A204.1 (cell line): Measurements from ENCODE around the gene DARS1.
"Not testable (repeated sequence)": the region's sequence is repeated elsewhere in the genome, so short reads cannot be mapped to it uniquely, and the experiment has no call there.

Source experiments
- FAIRE-seq: peaks from 2 replicates; lab custom pipeline; 2012; peaks lifted over from hg19 to GRCh38; lab: Jason Lieb, UNC

DARS1 gene

DNA sequence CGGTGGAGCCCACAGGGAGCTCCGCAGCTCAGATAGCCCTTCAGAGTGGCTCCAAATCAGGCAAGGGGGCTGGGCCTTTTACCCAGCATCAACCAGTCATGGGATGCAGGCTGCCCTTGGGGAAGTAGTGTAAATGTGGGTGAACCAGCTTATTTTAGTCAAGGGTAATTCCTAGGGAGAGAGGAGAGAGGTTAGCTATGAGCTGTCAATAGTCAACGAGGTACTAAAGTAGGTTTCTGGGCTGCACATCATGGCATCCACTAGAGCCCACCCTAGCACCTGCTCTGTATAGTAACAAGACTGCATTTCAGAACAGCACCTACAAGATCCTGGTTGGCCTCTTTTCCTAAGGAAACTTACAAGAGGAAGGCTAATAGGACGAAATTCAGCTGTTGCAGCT is 99.7 kb downstream of the DARS1 start:
- no peak for FAIRE-seq

DNA sequence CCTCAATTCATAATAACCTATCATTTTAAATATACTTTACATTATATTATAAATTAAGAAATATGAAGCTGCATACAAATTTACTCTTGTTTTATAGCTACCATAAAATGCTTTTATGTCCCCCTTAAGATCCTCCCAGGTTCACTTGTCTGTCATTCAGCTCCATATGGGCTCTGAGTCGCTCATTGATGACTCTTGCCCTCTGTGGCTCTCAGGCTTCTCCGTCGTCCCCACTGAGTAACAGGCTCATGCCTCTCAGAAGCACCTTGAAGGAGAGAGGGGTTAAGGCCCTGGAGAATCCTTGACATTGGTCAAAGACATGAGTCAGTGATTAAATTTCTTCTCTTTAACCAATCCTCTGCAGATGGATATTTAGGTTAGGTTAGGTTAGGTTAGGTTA is 103.0 kb downstream of the DARS1 start:
- FAIRE-seq, result no peak

DNA sequence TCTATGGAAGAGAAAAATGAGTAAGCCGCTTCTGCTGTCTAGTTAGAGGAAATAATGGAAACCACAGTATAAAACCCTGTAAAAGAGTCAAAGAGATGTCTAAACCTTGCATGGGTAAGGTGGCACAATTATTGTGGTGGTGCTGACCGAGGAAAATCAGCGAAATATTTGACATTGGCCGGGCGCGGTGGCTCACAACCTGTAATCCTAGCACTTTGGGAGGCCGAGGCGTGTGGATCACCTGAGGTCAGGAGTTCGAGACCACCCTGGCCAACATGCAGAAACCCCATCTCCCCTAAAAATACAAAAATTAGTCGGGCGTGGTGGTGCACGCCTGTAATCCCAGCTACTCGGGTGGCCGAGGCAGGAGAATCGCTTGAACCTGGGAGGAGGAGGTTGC is 108.7 kb downstream of the DARS1 start:
- FAIRE-seq, result not testable (repeated sequence)

DNA sequence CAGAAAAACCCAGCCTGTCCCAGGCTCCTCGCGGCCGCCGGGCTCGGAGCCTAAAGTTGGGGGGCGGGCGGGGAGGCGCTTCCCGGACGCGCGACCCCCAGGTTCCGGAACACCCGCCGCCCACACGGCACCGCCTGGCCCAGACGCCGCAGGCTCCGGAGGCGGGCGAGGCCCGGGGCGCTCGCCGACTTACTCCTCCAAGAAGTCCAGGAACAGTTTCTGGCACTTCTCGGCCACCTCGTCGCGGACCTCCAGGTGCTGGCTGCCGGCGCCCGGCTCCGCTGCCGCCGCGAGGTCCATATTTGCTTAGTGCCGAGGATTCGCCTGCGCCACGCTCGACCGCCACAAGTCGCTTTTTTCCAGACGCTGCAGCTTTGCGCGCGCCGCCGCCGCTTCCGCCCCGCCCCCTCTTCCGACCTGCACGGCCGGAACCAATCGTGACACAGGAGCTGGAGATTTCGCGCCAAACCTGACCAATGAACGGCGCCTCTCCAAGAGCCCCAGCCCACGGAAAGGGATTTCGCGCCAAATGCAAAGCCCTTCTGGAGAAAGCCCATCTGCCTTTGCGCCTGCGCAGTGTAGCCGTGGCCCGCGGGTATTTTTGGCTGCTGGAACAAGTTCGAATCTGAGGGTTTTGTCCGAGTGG is 109.2 kb downstream of the DARS1 start, which contains the start of gene MCM6:
TSS of gene MCM6 (minus strand) at position 378 of the 646 bp plus-strand sequence. CDS start at position 300, 78 bp downstream.
- peak; percentile 99 for FAIRE-seq

DNA sequence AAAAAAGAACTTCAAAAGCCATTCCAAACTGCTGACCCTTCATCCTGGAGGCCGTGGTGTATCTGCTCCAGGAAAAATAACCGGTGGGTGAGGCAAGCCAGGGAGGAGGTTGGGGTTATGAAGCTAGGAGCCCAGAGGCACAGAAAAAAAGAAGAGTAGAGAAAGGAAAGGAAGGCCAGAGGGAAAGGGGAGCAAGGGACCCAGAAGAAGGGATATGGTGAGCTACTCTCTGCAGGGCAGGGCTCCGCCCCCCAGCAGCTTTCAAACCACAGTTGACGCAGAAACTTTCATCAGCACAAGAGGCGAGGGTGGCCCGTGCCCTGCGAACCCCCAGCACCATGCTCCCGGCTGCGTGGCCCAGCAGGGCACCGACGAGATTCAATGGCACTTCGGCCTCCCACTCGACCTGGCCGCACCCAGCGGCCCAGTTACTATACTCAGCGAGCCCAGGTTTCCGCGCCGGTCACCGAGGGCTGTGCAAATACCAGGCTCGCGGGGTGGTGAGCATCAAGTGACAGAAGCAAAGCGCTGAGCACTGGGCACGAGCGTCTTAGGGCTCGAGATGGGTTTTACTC is 109.8 kb downstream of the DARS1 start:
- FAIRE-seq, result no peak

DNA sequence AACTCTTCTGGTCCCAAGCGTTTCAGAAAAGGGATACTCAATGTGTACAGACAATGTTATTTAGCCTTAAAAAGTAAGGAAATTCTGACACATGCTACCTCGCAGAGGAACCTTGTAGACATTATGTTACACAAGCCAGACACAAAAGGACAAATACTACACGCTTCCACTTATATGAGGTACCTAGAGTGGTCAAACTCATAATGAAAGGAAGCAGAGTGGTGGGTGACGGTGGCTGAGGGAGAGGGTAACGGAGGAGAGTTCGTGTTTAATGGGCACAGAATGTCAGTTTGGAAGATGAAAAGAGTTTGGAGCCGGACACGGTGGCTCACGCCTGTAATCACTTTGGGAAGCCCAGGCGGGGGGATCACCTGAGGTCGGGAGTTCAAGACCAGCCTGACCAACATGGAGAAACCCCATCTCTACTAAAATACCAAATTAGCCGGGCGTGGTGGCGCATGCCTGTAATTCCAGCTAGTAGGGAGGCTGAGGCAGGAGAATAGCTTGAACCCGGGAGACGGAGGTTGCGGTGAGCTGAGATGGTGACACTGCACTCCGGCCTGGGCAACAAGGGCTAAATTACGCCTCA is 110.6 kb downstream of the DARS1 start:
- no peak for FAIRE-seq

DNA sequence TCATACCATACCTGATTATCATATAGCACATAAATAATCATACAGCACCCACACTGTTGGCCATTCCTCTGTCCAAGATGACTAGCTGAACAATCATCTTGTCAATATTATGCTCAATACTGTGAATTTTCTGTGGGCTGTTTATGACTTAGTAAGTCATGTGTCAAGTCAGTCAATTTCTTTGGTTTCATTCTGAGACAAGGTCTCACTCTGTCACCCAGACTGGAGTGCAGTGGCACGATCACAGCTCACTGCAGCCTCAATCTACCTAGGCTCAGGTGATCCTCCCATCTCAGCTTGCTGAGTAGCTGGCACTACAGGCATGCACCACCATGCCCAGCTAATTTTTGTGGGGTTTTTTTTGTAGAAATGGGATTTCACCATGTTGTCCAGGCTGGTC is 114.9 kb downstream of the DARS1 start:
- no peak for FAIRE-seq

DNA sequence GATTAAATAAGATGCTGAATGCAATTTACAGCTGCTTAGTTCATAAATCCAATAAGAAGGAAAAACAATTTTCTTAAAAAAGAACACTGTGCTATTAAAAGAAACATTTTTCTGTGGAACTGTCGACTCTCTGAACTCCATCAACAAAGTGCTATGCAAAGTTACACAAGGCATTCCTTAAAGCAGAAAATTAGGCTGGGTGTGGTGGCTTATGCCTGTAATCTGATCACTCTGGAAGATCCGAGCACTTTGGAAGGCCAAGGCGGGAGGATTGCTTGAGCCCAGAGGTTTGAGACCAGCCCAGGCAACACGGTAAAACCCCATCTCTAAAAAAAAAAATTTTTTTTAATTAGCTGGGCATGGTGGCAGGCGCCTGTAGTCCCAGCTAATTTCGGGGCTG is 122.2 kb downstream of the DARS1 start:
- no peak for FAIRE-seq

DNA sequence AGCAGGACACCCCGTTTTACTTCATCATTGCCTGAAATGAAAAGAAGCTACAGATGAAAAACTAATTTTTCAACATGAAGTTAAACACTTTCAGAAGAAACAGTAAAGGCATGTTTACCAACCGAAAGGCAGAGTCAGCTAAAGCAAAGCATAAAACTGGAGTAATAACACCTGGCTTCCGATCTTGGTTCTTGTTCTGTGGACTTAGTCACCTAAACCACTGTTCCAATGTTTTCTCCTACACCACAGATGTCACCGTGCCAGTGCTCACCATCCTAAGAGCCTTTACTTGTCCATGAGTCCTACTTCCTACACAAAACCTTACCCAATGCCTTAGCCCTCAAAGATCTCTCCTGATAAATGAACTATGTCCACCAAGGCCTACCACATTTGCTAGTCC is 122.7 kb downstream of the DARS1 start:
- FAIRE-seq, result no peak
